Gastrocnemius medialis (tissue), 4 donors: ENCODE results near the gene BBOX1. TPM values are rescaled to one million over a fixed set of nuclear protein-coding genes. Genes with fewer than 3 reads are reported as not detected.
"Not testable (repeated sequence)": the region's sequence is repeated elsewhere in the genome, so short reads cannot be mapped to it uniquely, and the experiment has no call there.

Source experiments
- ATAC-seq, 2 donors: fragments of 150-250 bp; one replicate each; pipeline ENCODE4 v1.9.1; 2016
- DNase-seq, 2 donors: peaks; one replicate each; pipeline ENCODE4 v3.0.0-alpha.2; 2019
- H3K27ac ChIP-seq, 4 donors: fragments of 200-600 bp; sonication (generic); 1 replicate in 1 of 4; 2 replicates in 3 of 4; pipeline ENCODE4 v1.5.1; 2016 to 2018; ENCODE audit warnings: mild to moderate bottlenecking in 2 of 4, moderate library complexity in 1 of 4
- H3K27me3 ChIP-seq, 3 donors: fragments of 200-600 bp; sonication (generic) in 2 of 3; 1 replicate in 1 of 3; 2 replicates in 2 of 3; pipeline versions ENCODE4 v1.5.1 to v1.6.0; 2016 to 2019; ENCODE audit warnings: mild to moderate bottlenecking in 1 of 3, moderate library complexity in 1 of 3
- H3K36me3 ChIP-seq, 2 donors: fragments of 200-600 bp; sonication (generic) in 1 of 2; one replicate each; pipeline ENCODE4 v1.5.1; 2017 to 2018
- H3K4me1 ChIP-seq, 2 donors: fragments of 200-600 bp; sonication (generic) in 1 of 2; one replicate each; pipeline ENCODE4 v1.5.1; 2016 to 2017; ENCODE audit warnings: mild to moderate bottlenecking in 2 of 2
- H3K4me3 ChIP-seq, 4 donors: fragments of 200-600 bp; sonication (generic) in 3 of 4; 1 replicate in 1 of 4; 2 replicates in 3 of 4; pipeline ENCODE4 v1.5.1; 2016 to 2019; ENCODE audit warnings: mild to moderate bottlenecking in 2 of 4
- H3K9me3 ChIP-seq, 3 donors: fragments of 200-600 bp; sonication (generic) in 2 of 3; 1 replicate in 1 of 3; 2 replicates in 2 of 3; pipeline ENCODE4 v1.5.1; 2016 to 2019
- CTCF ChIP-seq, 5 experiments: fragments of 450-650 bp in 3 of 5; fragments of 200-600 bp in 2 of 5; sonication (generic) in 2 of 5; IDR thresholded peaks in 4 of 5; conservative IDR thresholded peaks in 1 of 5; 1 replicate in 4 of 5; 2 replicates in 1 of 5; pipeline ENCODE4 v1.5.1; 2016 to 2019; ENCODE audit warnings: antibody characterized with exemption in 5 of 5, mild to moderate bottlenecking in 3 of 5, moderate library complexity in 3 of 5
- POLR2A ChIP-seq, 2 donors: fragments of 450-650 bp; IDR thresholded peaks; one replicate each; pipeline ENCODE4 v1.6.1; 2017; ENCODE audit warnings: antibody characterized with exemption in 2 of 2, mild to moderate bottlenecking in 2 of 2, moderate library complexity in 2 of 2
- in situ Hi-C, 4 donors: fragments of 200-750 bp; cut with MboI; loops; one replicate each; pipeline versions ENCODE4 v1.15.0 to v1.8.0; 2017; ENCODE audit warnings: low sequenced_read_pairs in 4 of 4
- intact Hi-C: fragments of 100-400 bp; cut with DNase I; formaldehyde crosslinking; loops from one replicate; pipeline ENCODE4 v1.15.1; 2023; ENCODE audit warnings: low total_unique reads
- total RNA-seq, 4 donors: library from RNA; depleted of rRNA; stranded (reverse); fragments of >200 nt; gene quantifications; one replicate each; pipeline versions ENCODE4 v1.1.0 to v1.2.3, GENCODE V29; 2016

The BBOX1 gene
- total RNA-seq, 4 donors from 2014 or later, result 0.25 to 10.2 (median 0.65) TPM; not detected in 1

- intact Hi-C loops (no loop called here), in situ Hi-C loops (no loop called here)
- H3K27ac ChIP-seq, result no peak overlapping the region
- no peaks in the 10 kb centered on the region for H3K9me3 ChIP-seq
- TF ChIP-seq CTCF (IDR thresholded peaks at IDR 0.05 in 4 of 5, conservative IDR thresholded peaks at IDR 0.05 in 1 of 5), result no peak
- TF ChIP-seq POLR2A (IDR thresholded peaks at IDR 0.05), result no peak
- no peak overlapping the region for H3K4me3 ChIP-seq
- H3K36me3 ChIP-seq, result no peaks in the 10 kb centered on the region
- H3K4me1 ChIP-seq, result no peaks in the 10 kb centered on the region
- ATAC-seq (no peak), DNase-seq (no peak)
- no peaks in the 10 kb centered on the region for H3K27me3 ChIP-seq
Measured at GRCh38 chr11:27088353-27088752, 47.7 kb downstream of the BBOX1 start.

GRCh38 chr11:27089746-27090145, 49.1 kb downstream of the BBOX1 start:
- no peaks in the 10 kb centered on the region for H3K36me3 ChIP-seq
- TF ChIP-seq POLR2A (IDR thresholded peaks at IDR 0.05), result no peak
- TF ChIP-seq CTCF (IDR thresholded peaks at IDR 0.05 in 4 of 5, conservative IDR thresholded peaks at IDR 0.05 in 1 of 5), result no peak
- ATAC-seq, result no peak
- intact Hi-C loops, result no loop called here
- H3K9me3 ChIP-seq, result no peaks in the 10 kb centered on the region
- H3K4me1 ChIP-seq, result no peaks in the 10 kb centered on the region
- no peak overlapping the region for H3K4me3 ChIP-seq
- in situ Hi-C loops, result no loop called here
- no peak for DNase-seq
- H3K27me3 ChIP-seq, result no peaks in the 10 kb centered on the region
- H3K27ac ChIP-seq, result no peak overlapping the region

- H3K27me3 ChIP-seq, intact Hi-C loops, H3K4me1 ChIP-seq, H3K27ac ChIP-seq, H3K4me3 ChIP-seq, in situ Hi-C loops, H3K36me3 ChIP-seq, DNase-seq, ATAC-seq, H3K9me3 ChIP-seq: not testable (repeated sequence)
Measured at GRCh38 chr11:27090357-27090948, 49.8 kb downstream of the BBOX1 start.

- DNase-seq (no peak), ATAC-seq (no peak)
- Histone ChIP-seq H3K4me3 (no peak overlapping the region), H3K9me3 (no peaks in the 10 kb centered on the region), H3K27me3 (no peaks in the 10 kb centered on the region), H3K36me3 (no peaks in the 10 kb centered on the region), H3K4me1 (no peaks in the 10 kb centered on the region), H3K27ac (no peak overlapping the region)
- in situ Hi-C loops (no loop called here), intact Hi-C loops (no loop called here)
- TF ChIP-seq CTCF (IDR thresholded peaks at IDR 0.05 in 4 of 5, conservative IDR thresholded peaks at IDR 0.05 in 1 of 5) (no peak), POLR2A (IDR thresholded peaks at IDR 0.05) (no peak)
Measured at GRCh38 chr11:27094120-27094519, 53.5 kb downstream of the BBOX1 start.

GRCh38 chr11:27095059-27095458, 54.4 kb downstream of the BBOX1 start:
- H3K4me1 ChIP-seq, result no peaks in the 10 kb centered on the region
- H3K9me3 ChIP-seq, result no peaks in the 10 kb centered on the region
- H3K27ac ChIP-seq, result no peak overlapping the region
- peak in 1 of 2 donors; percentile 65 for ATAC-seq
- in situ Hi-C loops, result no loop called here
- H3K27me3 ChIP-seq, result no peaks in the 10 kb centered on the region
- no peak for DNase-seq
- TF ChIP-seq POLR2A (IDR thresholded peaks at IDR 0.05), result no peak
- TF ChIP-seq CTCF (IDR thresholded peaks at IDR 0.05 in 4 of 5, conservative IDR thresholded peaks at IDR 0.05 in 1 of 5), result no peak
- no peak overlapping the region for H3K4me3 ChIP-seq
- intact Hi-C loops, result no loop called here
- H3K36me3 ChIP-seq, result no peaks in the 10 kb centered on the region
